Loucy (cell line): ENCODE data around the gene HGD.

Experiments used
- EZH2phosphoT487 ChIP-seq: fragments of 200-600 bp; IDR thresholded peaks from 2 replicates; pipeline ENCODE4 v1.6.1; 2018; ENCODE audit warnings: antibody characterized with exemption, mild to moderate bottlenecking, moderate library complexity, borderline replicate concordance
- TF ChIP-seq, protein P1 (sequence below): fragments of 200-600 bp; sonication (generic); conservative IDR thresholded peaks from 2 replicates; pipeline ENCODE4 v1.5.1; 2014; ENCODE audit warnings: mild to moderate bottlenecking, antibody characterized with exemption, low read length

DNA sequence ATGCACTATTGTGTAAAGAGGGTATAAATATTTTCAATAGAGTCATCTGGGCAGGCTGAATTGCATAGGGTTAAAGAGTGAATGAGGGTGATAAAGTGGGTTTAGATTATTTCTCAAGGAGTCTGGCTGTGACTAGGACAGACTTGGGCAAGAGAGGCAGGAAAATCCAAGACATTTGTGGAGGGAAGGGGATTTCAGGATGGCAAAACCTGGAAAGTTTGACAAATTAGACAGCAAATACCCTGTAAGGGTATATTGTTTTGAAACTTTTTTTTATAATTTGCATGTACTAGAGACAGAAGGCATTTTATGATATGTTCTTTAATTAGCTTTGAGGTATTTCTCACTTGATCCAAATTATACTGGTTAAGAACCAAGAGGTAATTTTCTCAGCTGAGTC is 17.1 kb downstream of the HGD start:
- TF ChIP-seq EZH2phosphoT487, result no peak
- TF ChIP-seq, protein P1, sequence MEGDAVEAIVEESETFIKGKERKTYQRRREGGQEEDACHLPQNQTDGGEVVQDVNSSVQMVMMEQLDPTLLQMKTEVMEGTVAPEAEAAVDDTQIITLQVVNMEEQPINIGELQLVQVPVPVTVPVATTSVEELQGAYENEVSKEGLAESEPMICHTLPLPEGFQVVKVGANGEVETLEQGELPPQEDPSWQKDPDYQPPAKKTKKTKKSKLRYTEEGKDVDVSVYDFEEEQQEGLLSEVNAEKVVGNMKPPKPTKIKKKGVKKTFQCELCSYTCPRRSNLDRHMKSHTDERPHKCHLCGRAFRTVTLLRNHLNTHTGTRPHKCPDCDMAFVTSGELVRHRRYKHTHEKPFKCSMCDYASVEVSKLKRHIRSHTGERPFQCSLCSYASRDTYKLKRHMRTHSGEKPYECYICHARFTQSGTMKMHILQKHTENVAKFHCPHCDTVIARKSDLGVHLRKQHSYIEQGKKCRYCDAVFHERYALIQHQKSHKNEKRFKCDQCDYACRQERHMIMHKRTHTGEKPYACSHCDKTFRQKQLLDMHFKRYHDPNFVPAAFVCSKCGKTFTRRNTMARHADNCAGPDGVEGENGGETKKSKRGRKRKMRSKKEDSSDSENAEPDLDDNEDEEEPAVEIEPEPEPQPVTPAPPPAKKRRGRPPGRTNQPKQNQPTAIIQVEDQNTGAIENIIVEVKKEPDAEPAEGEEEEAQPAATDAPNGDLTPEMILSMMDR, result no peak
